GM21576 (cell line): ENCODE measurements around the gene CA9.
"Not testable (repeated sequence)": the region's sequence is repeated elsewhere in the genome, so short reads cannot be mapped to it uniquely, and the experiment has no call there.

Experiments used
- ATAC-seq: cut with Tn5 transposase; IDR thresholded peaks from one replicate; pipeline ENCODE4 v1.9.1; 2021; ENCODE audit warnings: mild to moderate bottlenecking, moderate library complexity; ENCODE audit not compliant: unreplicated experiment

CA9 gene

GRCh38 chr9:35673132-35674024 lies at the start of gene CA9:
TSS of gene CA9 (plus strand) at chr9:35673928. CDS start at chr9:35673960, 32 bp downstream.
- no peak for ATAC-seq

GRCh38 chr9:35627575-35627974 lies 46.2 kb upstream of the CA9 start:
- no peak for ATAC-seq

DNA sequence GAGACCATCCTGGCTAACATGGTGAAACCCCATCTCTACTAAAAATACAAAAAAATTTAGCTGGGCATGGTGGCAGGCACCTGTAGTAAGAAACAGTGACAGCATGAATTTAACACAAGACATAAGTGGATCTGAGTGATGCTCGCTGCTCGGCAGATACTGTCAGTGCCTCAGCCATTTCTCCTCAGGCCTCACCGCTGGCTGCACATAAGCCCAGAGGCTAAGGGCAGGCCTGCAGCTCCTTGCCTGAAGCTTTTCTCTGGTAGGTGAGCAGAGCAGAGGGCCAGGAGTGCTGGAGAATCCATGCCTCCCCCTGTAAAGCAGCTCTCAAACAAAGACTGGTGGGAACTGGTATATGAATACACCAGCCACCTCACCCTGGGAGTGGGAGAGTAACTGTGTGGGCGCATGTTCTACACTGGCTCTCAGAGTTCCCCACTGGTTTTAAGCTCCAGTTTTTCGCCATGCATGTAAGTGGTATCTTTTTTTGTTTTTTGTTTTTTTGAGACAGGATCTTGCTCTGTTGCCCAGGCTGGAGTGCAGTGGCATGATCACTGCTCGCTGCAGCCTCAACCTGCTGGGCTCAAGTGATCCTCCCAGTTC lies 45.2 kb upstream of the CA9 start:
- no peak for ATAC-seq

GRCh38 chr9:35629597-35629996 lies 44.1 kb upstream of the CA9 start:
- ATAC-seq, result no peak

GRCh38 chr9:35635730-35636129 lies 38.0 kb upstream of the CA9 start:
- no peak for ATAC-seq

- no peak for ATAC-seq
These were observed 37.4 kb upstream of the CA9 start for GRCh38 chr9:35636135-35636876.

DNA sequence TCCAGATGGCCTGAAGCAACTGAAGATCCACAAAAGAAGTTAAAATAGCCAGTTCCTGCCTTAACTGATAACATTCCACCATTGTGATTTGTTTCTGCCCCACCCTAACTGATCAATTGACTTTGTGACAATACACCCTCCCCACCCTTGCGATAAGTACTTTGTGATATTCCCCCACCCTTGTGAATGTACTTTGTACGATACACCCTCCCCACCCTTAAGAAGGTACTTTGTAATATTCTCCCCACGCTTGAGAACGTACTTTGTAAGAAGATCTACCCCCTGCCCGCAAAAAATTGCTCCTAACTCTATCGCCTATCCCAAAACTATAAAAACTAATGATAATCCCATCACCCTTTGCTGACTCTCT lies 36.9 kb upstream of the CA9 start:
- not testable (repeated sequence) for ATAC-seq

DNA sequence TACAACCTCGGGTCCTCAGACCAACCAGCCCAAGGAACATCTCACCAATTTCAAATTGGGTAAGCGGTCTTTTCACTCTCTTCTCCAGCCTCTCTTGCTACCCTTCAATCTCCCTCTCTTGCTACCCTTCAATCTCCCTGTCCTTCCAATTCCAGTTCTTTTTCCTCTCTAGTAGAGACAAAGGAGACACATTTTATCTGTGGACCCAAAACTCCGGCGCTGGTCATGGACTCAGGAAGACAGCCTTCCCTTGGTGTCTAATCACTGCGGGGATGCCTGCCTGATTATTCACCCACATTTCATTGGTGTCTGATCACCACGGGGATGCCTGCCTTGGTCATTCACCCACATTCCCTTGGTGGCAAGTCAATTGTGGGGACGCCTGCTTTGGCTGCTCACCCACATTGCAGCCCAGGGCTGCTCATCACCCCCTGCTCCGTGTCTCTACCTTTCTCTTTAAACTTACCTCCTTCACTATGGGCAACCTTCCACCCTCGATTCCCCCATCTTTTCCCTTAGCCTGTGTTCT lies 36.2 kb upstream of the CA9 start:
- ATAC-seq, result not testable (repeated sequence)

DNA sequence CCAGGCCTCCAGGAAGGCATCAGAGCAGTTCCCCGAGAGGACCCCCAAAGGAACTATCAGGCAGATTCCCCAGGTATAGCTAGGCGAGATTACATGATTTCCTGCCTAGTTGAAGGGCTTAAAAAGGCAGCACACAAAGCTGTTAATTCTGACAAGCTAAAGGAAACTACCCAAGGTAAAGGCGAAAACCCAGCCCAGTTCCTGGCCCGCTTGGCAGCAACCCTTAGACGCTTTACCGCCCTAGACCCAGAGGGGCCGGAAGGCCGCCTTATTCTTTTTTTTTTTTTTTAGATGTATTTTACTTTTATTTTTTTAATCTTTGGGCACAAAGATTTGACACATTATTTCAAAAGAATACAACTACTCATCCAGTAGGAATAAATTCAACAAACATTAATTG lies 35.0 kb upstream of the CA9 start:
- not testable (repeated sequence) for ATAC-seq

GRCh38 chr9:35639225-35639624 lies 34.5 kb upstream of the CA9 start:
- ATAC-seq, result not testable (repeated sequence)

GRCh38 chr9:35639631-35640030 lies 34.1 kb upstream of the CA9 start:
- ATAC-seq, result no peak

DNA sequence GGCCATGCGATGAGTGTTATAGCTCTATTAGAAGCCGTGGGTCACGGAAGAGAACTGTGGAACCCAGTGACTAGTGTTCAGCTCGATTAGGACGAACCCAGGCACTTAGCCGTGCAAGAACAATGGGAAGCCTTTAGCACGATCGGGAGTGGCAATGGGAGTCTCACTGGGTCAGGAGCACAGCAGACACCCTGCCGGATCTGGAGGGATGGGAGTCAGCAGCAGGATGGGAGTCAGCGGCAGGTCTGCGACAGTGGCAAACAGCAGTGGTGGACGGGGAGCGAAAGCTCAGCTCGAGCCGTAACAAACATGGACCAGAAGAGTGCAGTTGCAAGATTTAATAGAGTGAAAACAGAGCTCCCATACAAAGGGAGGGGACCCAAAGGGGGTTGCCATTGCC lies 33.3 kb upstream of the CA9 start:
- not testable (repeated sequence) for ATAC-seq

- not testable (repeated sequence) for ATAC-seq
These were observed 32.2 kb upstream of the CA9 start for GRCh38 chr9:35641478-35641877.

- no peak for ATAC-seq
These were observed 30.7 kb upstream of the CA9 start for GRCh38 chr9:35643046-35643445.

DNA sequence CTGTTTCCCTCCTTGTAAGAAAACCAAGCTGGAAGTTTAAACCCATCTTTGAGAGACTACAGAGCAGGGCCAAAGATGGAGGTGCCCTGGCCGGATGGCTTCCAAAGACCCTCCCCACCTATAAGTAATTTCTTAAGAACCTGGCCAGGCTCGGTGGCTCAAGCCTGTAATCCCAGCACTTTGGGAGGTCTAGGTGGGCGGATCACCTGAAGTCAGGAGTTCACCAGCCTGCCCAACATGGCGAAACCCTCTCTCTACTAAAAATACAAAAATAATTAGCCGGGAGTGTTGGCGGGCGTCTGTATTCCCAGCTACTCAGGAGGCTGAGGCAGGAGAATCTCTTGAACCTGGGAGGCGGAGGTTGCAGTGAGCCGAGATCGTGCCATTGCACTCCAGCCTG lies 28.0 kb upstream of the CA9 start:
- ATAC-seq, result not testable (repeated sequence)

- ATAC-seq, result no peak
These were observed 27.6 kb upstream of the CA9 start for GRCh38 chr9:35646153-35646532.

GRCh38 chr9:35646533-35647265 lies 27.0 kb upstream of the CA9 start:
- ATAC-seq, result peak; percentile 76

- no peak for ATAC-seq
These were observed 24.0 kb upstream of the CA9 start for GRCh38 chr9:35649431-35650340.

- no peak for ATAC-seq
These were observed 23.2 kb upstream of the CA9 start, which contains the start of gene SIT1 for GRCh38 chr9:35650341-35651158. TSS of gene SIT1 (minus strand) at chr9:35650931. CDS start at chr9:35650853, 78 bp downstream.
